AG04449 (cell line): ENCODE results near the gene SPEG.

Experiments
- CTCF ChIA-PET: fragments of 350-600 bp; formaldehyde crosslinking; extraction: SDS; loops from one replicate; lab custom pipeline; 2021; ENCODE audit warnings: antibody characterized with exemption; lab: Yijun Ruan, JAX
- POLR2A ChIA-PET: fragments of 400-600, 350-600 bp; formaldehyde crosslinking; extraction: SDS; loops from one replicate; lab custom pipeline; 2020; ENCODE audit warnings: antibody characterized with exemption, inconsistent platforms; lab: Yijun Ruan, JAX
- DNase-seq: peaks from one replicate; pipeline ENCODE4 v3.0.0-alpha.2; 2010; ENCODE audit warnings: low read depth, low spot score
- H3K4me3 ChIP-seq: 2 replicates; pipeline ENCODE4 v1.5.1; 2011; ENCODE audit warnings: low read depth, mild to moderate bottlenecking, control low read depth, low read length
- TF ChIP-seq, protein P1 (sequence below): IDR thresholded peaks from one replicate; pipeline ENCODE4 v1.5.1; 2011; ENCODE audit warnings: mild to moderate bottlenecking, moderate library complexity, low read length, control low read depth, inconsistent platforms; ENCODE audit not compliant: insufficient read depth; ENCODE audit errors: missing control alignments

Gene SPEG

DNA sequence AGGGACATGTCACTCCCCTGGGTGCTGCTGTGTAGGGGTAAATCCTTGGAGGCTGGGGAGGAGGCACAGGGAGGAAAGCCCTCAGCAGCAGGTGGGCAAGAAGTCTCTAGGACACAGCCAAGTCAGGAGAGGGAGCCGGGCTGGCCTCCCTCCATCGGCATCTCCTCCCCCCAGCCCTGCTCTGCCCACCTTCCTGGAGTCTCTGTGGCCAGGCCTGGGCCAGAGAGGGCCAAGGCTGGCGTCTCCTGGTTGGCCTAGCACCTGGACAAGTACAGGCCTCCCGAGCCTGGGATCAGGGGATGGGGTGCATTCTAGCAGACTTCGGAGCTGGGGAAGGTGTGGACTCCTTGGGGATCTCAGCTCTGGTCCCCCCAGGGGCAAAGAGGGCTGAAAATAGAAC is 1.8 kb downstream of the SPEG start:
- POLR2A ChIA-PET: interaction anchor here (0.6 to 1.3 kb wide), 3 partner anchors 10 to 258 kb away, joined by 3 read pairs; no protein-coding TSS in a partner anchor
- CTCF ChIA-PET: interaction anchor here (0.6 to 6.5 kb wide), 7 partner anchors 8 to 93 kb away, joined by 3 to 50 read pairs (median 4); no protein-coding TSS in a partner anchor
- no peak for DNase-seq
- TF ChIP-seq, protein P1, sequence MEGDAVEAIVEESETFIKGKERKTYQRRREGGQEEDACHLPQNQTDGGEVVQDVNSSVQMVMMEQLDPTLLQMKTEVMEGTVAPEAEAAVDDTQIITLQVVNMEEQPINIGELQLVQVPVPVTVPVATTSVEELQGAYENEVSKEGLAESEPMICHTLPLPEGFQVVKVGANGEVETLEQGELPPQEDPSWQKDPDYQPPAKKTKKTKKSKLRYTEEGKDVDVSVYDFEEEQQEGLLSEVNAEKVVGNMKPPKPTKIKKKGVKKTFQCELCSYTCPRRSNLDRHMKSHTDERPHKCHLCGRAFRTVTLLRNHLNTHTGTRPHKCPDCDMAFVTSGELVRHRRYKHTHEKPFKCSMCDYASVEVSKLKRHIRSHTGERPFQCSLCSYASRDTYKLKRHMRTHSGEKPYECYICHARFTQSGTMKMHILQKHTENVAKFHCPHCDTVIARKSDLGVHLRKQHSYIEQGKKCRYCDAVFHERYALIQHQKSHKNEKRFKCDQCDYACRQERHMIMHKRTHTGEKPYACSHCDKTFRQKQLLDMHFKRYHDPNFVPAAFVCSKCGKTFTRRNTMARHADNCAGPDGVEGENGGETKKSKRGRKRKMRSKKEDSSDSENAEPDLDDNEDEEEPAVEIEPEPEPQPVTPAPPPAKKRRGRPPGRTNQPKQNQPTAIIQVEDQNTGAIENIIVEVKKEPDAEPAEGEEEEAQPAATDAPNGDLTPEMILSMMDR: no peak
- no peak overlapping the region for H3K4me3 ChIP-seq

- H3K4me3 ChIP-seq: no peak overlapping the region
- TF ChIP-seq, protein P1: no peak
- DNase-seq: no peak
- CTCF ChIA-PET: interaction anchor here (0.6 to 6.5 kb wide), 7 partner anchors 9 to 92 kb away, joined by 3 to 50 read pairs (median 4); no protein-coding TSS in a partner anchor
- POLR2A ChIA-PET: interaction anchor here (0.6 to 1.3 kb wide), 2 partner anchors 14 to 258 kb away, joined by 3 read pairs; no protein-coding TSS in a partner anchor
These were observed 2.5 kb downstream of the SPEG start for GRCh38 chr2:219437141-219437540.

DNA sequence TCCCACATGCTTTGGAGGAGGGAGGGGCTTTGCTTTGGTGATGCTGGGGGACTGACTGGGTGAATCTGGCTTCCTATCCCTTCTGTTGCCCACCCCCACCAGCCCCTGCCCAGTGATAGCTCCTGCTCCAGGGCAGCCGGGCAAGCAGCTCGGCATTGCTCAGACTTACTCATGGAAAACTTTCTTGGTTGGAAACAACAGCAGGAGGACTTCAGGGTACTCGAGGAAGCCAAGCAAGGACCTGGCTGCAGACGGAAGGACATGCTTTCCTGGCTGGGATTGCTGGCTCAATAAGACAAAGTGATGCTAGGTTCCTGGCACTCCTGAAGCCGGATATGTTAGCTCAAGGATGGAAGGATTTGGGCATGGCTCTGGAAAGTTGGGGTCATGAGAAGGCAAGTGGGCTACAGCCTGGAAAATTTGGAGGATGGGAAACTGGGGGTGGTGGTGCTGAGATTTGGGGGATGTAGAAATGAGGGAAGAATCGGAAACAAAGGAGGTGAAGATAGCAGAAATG is 3.1 kb downstream of the SPEG start:
- POLR2A ChIA-PET: interaction anchor here (1.3 kb wide), 1 partner anchor 13 kb away, joined by 3 read pairs; no protein-coding TSS in a partner anchor
- CTCF ChIA-PET: interaction anchor here (1.1 to 6.5 kb wide), 4 partner anchors 9 to 57 kb away, joined by 3 to 50 read pairs (median 16); no protein-coding TSS in a partner anchor

DNA sequence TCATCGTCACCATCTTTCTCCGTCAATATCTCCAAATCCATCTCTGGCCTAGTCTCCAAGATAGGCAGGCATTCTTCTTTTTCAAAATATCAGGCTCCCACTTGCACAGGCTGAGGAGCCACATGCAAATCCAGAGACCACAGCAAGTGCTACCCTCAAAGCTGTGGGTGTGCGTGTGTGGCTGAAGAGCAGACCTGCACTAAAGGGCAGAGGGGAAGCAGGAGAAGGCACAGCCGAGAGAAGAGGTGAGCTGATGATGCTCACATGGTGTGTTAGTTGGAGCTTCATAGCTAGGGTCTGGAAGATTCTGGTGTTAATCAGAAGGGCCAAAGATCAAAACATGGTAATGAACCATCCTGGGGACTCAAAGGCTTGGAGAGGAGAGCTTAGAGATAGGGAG is 3.8 kb downstream of the SPEG start:
- POLR2A ChIA-PET: interaction anchor here (0.9 kb wide), 1 partner anchor 35 kb away, joined by 3 read pairs; no protein-coding TSS in a partner anchor
- TF ChIP-seq, protein P1: no peak
- CTCF ChIA-PET: interaction anchor here (1.1 to 6.5 kb wide), 7 partner anchors 14 to 92 kb away, joined by 5 to 27 read pairs (median 8); no protein-coding TSS in a partner anchor
- no peak for DNase-seq
- H3K4me3 ChIP-seq: no peak overlapping the region

More for the DNA sequence above, 3.1 kb downstream of the SPEG start:
- TF ChIP-seq, protein P1: no peak
- no peak for DNase-seq
- no peak overlapping the region for H3K4me3 ChIP-seq

DNA sequence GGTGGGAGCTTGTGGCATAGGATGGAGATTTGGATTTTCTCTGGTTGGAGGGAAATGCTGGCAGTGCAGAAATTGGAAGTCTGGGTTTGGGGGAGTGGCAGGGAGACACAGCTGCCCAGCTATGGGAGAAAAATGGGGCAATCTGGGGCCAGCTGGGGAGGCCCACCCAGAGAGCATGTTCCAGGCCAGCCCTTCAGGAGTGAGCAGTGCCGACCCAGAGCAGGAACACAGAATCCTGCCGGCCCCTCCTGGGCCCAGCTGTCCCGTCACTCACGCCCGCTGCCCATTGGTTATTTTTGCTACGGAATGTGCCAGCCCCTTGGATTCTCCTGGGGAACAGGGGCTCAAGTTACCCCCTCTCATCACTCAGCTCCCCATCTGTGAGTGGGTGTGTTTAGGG is 4.9 kb downstream of the SPEG start:
- DNase-seq: no peak
- POLR2A ChIA-PET: no interaction called here
- H3K4me3 ChIP-seq: no peak overlapping the region
- TF ChIP-seq, protein P1: no peak
- CTCF ChIA-PET: interaction anchor here (0.8 to 6.5 kb wide), 12 partner anchors 9 to 91 kb away, joined by 3 to 27 read pairs (median 7); no protein-coding TSS in a partner anchor
